HG03442 (cell line): ENCODE results near the gene ROR1.

Source experiments
- ATAC-seq: cut with Tn5 transposase; IDR thresholded peaks from one replicate; pipeline ENCODE4 v1.9.1; 2021; ENCODE audit warnings: mild to moderate bottlenecking, moderate library complexity; ENCODE audit not compliant: unreplicated experiment

Gene ROR1

GRCh38 chr1:63849149-63849548 lies 75.3 kb downstream of the ROR1 start:
- ATAC-seq = no peak

GRCh38 chr1:63854091-63854490 lies 80.3 kb downstream of the ROR1 start:
- no peak for ATAC-seq

GRCh38 chr1:63855942-63856341 lies 82.1 kb downstream of the ROR1 start:
- no peak for ATAC-seq

GRCh38 chr1:63856924-63857323 lies 83.1 kb downstream of the ROR1 start:
- no peak for ATAC-seq

- no peak for ATAC-seq
These were observed 83.7 kb downstream of the ROR1 start for GRCh38 chr1:63857478-63857877.

GRCh38 chr1:63858153-63858552 lies 84.3 kb downstream of the ROR1 start:
- no peak for ATAC-seq

- ATAC-seq = no peak
These were observed 85.9 kb downstream of the ROR1 start for GRCh38 chr1:63859480-63860275.

- ATAC-seq = no peak
These were observed 87.4 kb downstream of the ROR1 start for GRCh38 chr1:63861052-63861691.

GRCh38 chr1:63863145-63863544 lies 89.3 kb downstream of the ROR1 start:
- no peak for ATAC-seq

GRCh38 chr1:63864224-63864641 lies 90.4 kb downstream of the ROR1 start:
- no peak for ATAC-seq

GRCh38 chr1:63865561-63865960 lies 91.7 kb downstream of the ROR1 start:
- ATAC-seq = no peak

- ATAC-seq = no peak
These were observed 92.3 kb downstream of the ROR1 start for GRCh38 chr1:63866084-63866483.

- no peak for ATAC-seq
These were observed 93.8 kb downstream of the ROR1 start for GRCh38 chr1:63867429-63868176.

- ATAC-seq = no peak
These were observed 94.5 kb downstream of the ROR1 start for GRCh38 chr1:63868268-63868781.

GRCh38 chr1:63870152-63870551 lies 96.3 kb downstream of the ROR1 start:
- ATAC-seq = no peak

- ATAC-seq = no peak
These were observed 97.6 kb downstream of the ROR1 start for GRCh38 chr1:63871463-63871862.

GRCh38 chr1:63873751-63874150 lies 99.9 kb downstream of the ROR1 start:
- no peak for ATAC-seq

GRCh38 chr1:63874278-63874880 lies 100.6 kb downstream of the ROR1 start:
- no peak for ATAC-seq

- ATAC-seq = no peak
These were observed 101.8 kb downstream of the ROR1 start for GRCh38 chr1:63875636-63876035.

GRCh38 chr1:63877021-63877767 lies 103.4 kb downstream of the ROR1 start:
- no peak for ATAC-seq
